ENCODE results near the gene LEMD3.

DNA sequence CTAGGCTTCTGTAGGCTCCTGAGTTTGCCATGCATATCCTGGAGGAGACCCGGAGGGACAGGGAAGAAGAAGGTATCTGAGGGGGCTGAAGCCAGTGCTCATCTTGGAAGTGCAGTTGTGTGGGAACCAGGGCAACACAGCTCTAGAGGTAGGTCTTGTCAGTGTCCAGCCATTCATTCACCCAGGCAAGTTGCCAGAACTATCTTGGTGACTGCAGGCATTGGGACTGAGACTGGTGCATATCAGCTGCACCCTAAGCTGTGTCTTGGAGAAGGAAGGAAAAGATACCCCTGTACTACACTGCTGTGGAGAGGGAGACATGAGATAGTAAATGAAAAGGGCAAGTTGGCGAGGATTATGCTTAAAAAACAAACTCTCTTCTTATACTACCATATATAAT, 43.4 kb upstream of the LEMD3 start:
- TF ChIP-seq, protein P1, sequence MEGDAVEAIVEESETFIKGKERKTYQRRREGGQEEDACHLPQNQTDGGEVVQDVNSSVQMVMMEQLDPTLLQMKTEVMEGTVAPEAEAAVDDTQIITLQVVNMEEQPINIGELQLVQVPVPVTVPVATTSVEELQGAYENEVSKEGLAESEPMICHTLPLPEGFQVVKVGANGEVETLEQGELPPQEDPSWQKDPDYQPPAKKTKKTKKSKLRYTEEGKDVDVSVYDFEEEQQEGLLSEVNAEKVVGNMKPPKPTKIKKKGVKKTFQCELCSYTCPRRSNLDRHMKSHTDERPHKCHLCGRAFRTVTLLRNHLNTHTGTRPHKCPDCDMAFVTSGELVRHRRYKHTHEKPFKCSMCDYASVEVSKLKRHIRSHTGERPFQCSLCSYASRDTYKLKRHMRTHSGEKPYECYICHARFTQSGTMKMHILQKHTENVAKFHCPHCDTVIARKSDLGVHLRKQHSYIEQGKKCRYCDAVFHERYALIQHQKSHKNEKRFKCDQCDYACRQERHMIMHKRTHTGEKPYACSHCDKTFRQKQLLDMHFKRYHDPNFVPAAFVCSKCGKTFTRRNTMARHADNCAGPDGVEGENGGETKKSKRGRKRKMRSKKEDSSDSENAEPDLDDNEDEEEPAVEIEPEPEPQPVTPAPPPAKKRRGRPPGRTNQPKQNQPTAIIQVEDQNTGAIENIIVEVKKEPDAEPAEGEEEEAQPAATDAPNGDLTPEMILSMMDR (IDR thresholded peaks at IDR 0.05) = no peak
- TF ChIP-seq POLR2A (IDR thresholded peaks at IDR 0.05) (no peak), POLR2AphosphoS5 (IDR thresholded peaks at IDR 0.05; ENCODE audit: insufficient read depth in 1 of 2, low read depth in 1 of 2) (no peak)

Measured in vagina (tissue), 2 donors.